AG10803 (cell line): ENCODE measurements around the gene TBXA2R.

ENCODE experiments used
- DNase-seq: peaks from one replicate; pipeline ENCODE4 v3.0.0; 2010; ENCODE audit warnings: low read depth
- H3K4me3 ChIP-seq: 2 replicates; pipeline ENCODE4 v1.5.1; 2011; ENCODE audit warnings: mild to moderate bottlenecking, low read length, control low read depth
- TF ChIP-seq, protein P1 (sequence below): conservative IDR thresholded peaks from 2 replicates; pipeline ENCODE4 v1.5.1; 2011; ENCODE audit warnings: mild to moderate bottlenecking, low read length, control low read depth, inconsistent platforms

The TBXA2R gene

DNA sequence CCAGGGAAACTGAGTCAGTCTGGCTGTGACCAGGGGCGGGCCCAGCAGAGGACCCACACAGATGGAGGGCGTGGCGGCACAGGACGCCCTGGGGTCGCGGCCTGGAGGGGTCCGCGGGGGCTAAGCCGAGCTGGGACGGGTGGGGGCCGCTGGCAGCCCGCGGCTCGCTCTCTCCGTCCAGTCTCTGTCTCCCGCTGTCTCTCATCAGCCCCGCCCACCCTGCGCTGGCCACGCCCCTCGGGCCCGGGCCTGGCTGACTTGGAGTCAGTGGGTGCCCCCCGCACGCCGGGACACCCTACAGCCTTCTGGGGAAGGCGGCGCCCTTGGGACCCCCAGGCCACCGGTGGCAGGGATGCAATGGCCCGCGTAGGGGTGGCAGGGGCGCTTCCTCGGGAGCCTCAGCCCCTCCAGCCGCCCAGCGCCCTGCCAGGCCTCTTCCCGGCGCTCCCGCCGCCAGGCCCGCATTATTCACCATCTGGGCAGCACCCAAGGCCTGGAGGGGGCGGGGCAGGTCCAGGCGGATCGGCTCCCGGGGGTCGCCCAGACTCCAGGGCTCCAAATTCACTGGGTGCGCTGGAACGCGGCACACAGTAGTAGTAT lies at the start of gene TBXA2R:
TSS of gene TBXA2R (minus strand) at position 186 of the 600 bp plus-strand sequence. CDS start 6,241 bp downstream, outside the sequence.
- H3K4me3 ChIP-seq: peak within 1 kb of the TSS; percentile 66
- TF ChIP-seq, protein P1, sequence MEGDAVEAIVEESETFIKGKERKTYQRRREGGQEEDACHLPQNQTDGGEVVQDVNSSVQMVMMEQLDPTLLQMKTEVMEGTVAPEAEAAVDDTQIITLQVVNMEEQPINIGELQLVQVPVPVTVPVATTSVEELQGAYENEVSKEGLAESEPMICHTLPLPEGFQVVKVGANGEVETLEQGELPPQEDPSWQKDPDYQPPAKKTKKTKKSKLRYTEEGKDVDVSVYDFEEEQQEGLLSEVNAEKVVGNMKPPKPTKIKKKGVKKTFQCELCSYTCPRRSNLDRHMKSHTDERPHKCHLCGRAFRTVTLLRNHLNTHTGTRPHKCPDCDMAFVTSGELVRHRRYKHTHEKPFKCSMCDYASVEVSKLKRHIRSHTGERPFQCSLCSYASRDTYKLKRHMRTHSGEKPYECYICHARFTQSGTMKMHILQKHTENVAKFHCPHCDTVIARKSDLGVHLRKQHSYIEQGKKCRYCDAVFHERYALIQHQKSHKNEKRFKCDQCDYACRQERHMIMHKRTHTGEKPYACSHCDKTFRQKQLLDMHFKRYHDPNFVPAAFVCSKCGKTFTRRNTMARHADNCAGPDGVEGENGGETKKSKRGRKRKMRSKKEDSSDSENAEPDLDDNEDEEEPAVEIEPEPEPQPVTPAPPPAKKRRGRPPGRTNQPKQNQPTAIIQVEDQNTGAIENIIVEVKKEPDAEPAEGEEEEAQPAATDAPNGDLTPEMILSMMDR: no peak

DNA sequence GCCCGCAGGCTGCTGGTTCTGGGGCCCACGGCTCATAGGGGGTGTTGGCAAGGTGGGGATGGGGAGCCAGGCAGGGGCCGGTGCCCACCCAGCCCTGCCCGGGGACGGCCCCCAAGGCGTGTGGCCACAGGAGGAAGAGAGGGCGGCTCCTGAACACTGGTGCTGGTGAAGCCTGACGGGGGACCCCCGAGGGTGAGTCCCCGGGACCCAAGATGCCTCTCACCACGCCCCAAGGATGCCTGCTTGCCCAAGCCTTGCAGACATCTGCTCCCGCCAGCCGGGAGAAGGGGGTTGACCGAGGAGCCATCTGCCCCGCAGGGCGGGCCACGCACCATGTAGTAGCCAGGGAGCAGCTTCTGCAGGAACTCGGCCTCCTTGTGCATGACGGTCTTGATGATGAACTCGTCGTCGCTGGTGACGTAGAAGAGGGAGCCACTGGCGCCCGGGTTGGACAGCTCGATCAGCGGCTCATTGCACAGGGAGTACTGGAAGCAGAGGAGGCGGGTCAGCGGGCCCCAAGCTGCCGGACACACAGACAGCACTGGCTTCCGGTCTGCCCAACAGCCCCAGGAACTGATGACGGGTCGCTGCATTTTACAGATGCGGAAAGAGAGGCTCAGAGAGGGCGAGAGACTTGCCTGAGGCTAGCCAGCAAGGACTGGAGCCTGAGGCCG lies 49.5 kb upstream of the TBXA2R start:
- DNase-seq: peak; percentile 66
- H3K4me3 ChIP-seq: no peak overlapping the region
- TF ChIP-seq, protein P1: no peak

More for the DNA sequence above, at the start of gene TBXA2R:
- peak; percentile 53 for DNase-seq

- TF ChIP-seq, protein P1: no peak
- H3K4me3 ChIP-seq: peak overlapping the region; percentile 26; the same call in 1 of the 2 replicates
- DNase-seq: peak; percentile 95
These were observed 48.9 kb upstream of the TBXA2R start for GRCh38 chr19:3655402-3656072.

DNA sequence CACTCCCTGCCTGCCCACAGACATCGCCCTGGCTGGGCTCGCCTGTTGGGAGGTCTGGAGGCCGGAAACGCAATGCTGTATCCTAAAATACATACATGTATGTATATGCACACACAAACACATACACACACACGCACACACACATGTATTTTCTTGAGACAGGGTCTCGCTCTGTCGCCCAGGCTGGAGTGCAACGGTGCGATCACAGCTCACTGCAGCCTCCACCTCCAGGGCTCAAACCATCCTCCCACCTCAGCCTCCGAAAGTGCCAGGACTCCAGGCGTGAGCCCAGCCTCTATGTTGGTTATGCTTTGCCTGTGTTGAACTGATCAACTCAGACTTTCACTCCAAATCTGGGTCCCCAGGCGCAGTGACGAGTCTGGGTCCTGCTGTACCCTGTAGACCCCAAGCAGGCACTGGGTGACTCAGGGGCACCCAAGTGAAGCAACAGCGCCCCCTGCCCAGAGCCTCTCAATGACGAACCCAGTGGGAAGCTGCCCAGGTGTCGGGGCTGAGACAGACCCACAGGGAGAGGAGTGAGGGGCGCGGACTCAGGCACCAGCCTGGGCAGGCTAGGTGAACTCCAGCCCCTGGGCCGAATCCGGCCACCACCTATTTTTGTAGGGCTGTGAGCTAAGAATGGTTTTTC lies 47.3 kb upstream of the TBXA2R start:
- TF ChIP-seq, protein P1: 0 out of 2 replicates have a peak, but pooled peaks have one; percentile 7
- DNase-seq: no peak
- no peak overlapping the region for H3K4me3 ChIP-seq

GRCh38 chr19:3653081-3653795 lies 46.6 kb upstream of the TBXA2R start:
- TF ChIP-seq, protein P1: no peak
- no peak for DNase-seq
- H3K4me3 ChIP-seq: no peak overlapping the region

- TF ChIP-seq, protein P1: no peak
- DNase-seq: no peak
- H3K4me3 ChIP-seq: no peak overlapping the region
These were observed 45.7 kb upstream of the TBXA2R start for GRCh38 chr19:3652422-3652821.
